ENCODE results near the gene ATP6V1D. TPM values are rescaled to one million over a fixed set of nuclear protein-coding genes. Genes with fewer than 3 reads are reported as not detected.

The ATP6V1D gene
- total RNA-seq, 1 experiment from 2014 or later: 85.9 TPM

GRCh38 chr14:67311868-67312267, 47.7 kb downstream of the ATP6V1D start:
- Histone ChIP-seq H4K20me1 (ENCODE audit: low read length) (peaks cover 5% of the 10 kb centered on the region; the same call in 1 of the 2 replicates), H3K9me3 (ENCODE audit: low read length) (no peaks in the 10 kb centered on the region), H3K4me1 (ENCODE audit: insufficient read depth, low read length) (peaks cover 29% of the 10 kb centered on the region), H3K4me3 (ENCODE audit: low read length) (no peak overlapping the region), H3K27ac (ENCODE audit: low read length) (no peak overlapping the region), H3K36me3 (ENCODE audit: low read depth, low read length) (peaks cover 9% of the 10 kb centered on the region; the same call in 1 of the 2 replicates), H3K4me2 (ENCODE audit: low read length) (peak overlapping the region; percentile 42), H3K9ac (ENCODE audit: low read length) (no peak overlapping the region), H2AFZ (ENCODE audit: low read length) (no peak overlapping the region), H3K27me3 (ENCODE audit: low read length) (no peaks in the 10 kb centered on the region), H3K9me2 (replicated peaks; ENCODE audit: low read length) (no peaks in the 10 kb centered on the region), H3K79me2 (ENCODE audit: low read length) (no peaks in the 10 kb centered on the region), H3F3A (ENCODE audit: low read length, unreplicated experiment) (no peaks in the 10 kb centered on the region)
- BruUV-seq (replicated peaks): no TSS peak
- ChIA-PET CTCF (no interaction called here), POLR2A (ENCODE audit: unreplicated experiment) (no interaction called here)
- intact Hi-C loops (cut with micrococcal nuclease): no loop called here
- DNase-seq (peak; percentile 88), ATAC-seq (peak; percentile 74)
- no peak for TF ChIP-seq EZH2phosphoT487 (IDR thresholded peaks at IDR 0.05; ENCODE audit: borderline replicate concordance, low read length)
- TF ChIP-seq EZH2 (IDR thresholded peaks at IDR 0.05; ENCODE audit: low read length, unreplicated experiment): no peak
- TF ChIP-seq CTCF (conservative IDR thresholded peaks at IDR 0.05; ENCODE audit: low read depth, low read length): no peak

Other genes starting within 250 kb of the ATP6V1D start
- gene GARIN2, start 170.4 kb downstream of the ATP6V1D start, total RNA-seq (2014; rRNA removed): not detected in 2 replicates
- 28.5 and 31.5 TPM in 2 replicates for gene PALS1, start 118.4 kb downstream of the ATP6V1D start, total RNA-seq (2014; rRNA removed)
- gene EIF2S1, start 524 bp upstream of the ATP6V1D start, total RNA-seq (2014; rRNA removed): 345 and 415 TPM in 2 replicates
- gene PLEK2, start 52.4 kb upstream of the ATP6V1D start, total RNA-seq (2014; rRNA removed): 48.0 and 57.2 TPM in 2 replicates
- gene TMEM229B, start 128.9 kb upstream of the ATP6V1D start, total RNA-seq (2014; rRNA removed): not detected in 2 replicates
- 6.2 and 11.1 TPM in 2 replicates for gene PLEKHH1, start 173.5 kb upstream of the ATP6V1D start, total RNA-seq (2014; rRNA removed)
- 63.8 and 66.4 TPM in 2 replicates for gene PIGH, start 240.5 kb upstream of the ATP6V1D start, total RNA-seq (2014; rRNA removed)

Data from PC-3 (cell line).